Bone marrow (tissue), 2 donors: ENCODE results near the gene SGCA.

Source experiments
- DNase-seq, 2 donors: peaks; one replicate each; lab custom pipeline; 2025; lab: John Stamatoyannopoulos, UW

SGCA gene

GRCh38 chr17:50181591-50182560 lies 16.1 kb downstream of the SGCA start:
- DNase-seq, result no peak

- no peak for DNase-seq
These were observed 17.1 kb downstream of the SGCA start for GRCh38 chr17:50182783-50183420.

GRCh38 chr17:50183421-50183994 lies 17.7 kb downstream of the SGCA start:
- DNase-seq, result peak in 1 of 2 donors; percentile 34

- no peak for DNase-seq
These were observed 18.3 kb downstream of the SGCA start for GRCh38 chr17:50184064-50184463.

- DNase-seq, result no peak
These were observed 19.0 kb downstream of the SGCA start for GRCh38 chr17:50184611-50185398.

GRCh38 chr17:50185631-50186471 lies 20.0 kb downstream of the SGCA start:
- DNase-seq, result no peak

- DNase-seq, result no peak
These were observed 21.0 kb downstream of the SGCA start for GRCh38 chr17:50186661-50187393.

- DNase-seq, result no peak
These were observed 21.6 kb downstream of the SGCA start for GRCh38 chr17:50187394-50187725.

GRCh38 chr17:50187751-50188530 lies 22.1 kb downstream of the SGCA start:
- no peak for DNase-seq

- DNase-seq, result no peak
These were observed 22.7 kb downstream of the SGCA start for GRCh38 chr17:50188531-50188920.

- DNase-seq, result no peak
These were observed 23.2 kb downstream of the SGCA start for GRCh38 chr17:50188921-50189549.

- DNase-seq, result no peak
These were observed 23.9 kb downstream of the SGCA start for GRCh38 chr17:50189550-50190292.

- DNase-seq, result no peak
These were observed 24.4 kb downstream of the SGCA start for GRCh38 chr17:50190293-50190602.

GRCh38 chr17:50190603-50191358 lies 25.0 kb downstream of the SGCA start:
- no peak for DNase-seq

GRCh38 chr17:50191359-50192143 lies 25.7 kb downstream of the SGCA start:
- DNase-seq, result no peak

GRCh38 chr17:50192144-50192617 lies 26.4 kb downstream of the SGCA start:
- no peak for DNase-seq
